ENCODE results near the gene STXBP4.

Gene STXBP4

DNA sequence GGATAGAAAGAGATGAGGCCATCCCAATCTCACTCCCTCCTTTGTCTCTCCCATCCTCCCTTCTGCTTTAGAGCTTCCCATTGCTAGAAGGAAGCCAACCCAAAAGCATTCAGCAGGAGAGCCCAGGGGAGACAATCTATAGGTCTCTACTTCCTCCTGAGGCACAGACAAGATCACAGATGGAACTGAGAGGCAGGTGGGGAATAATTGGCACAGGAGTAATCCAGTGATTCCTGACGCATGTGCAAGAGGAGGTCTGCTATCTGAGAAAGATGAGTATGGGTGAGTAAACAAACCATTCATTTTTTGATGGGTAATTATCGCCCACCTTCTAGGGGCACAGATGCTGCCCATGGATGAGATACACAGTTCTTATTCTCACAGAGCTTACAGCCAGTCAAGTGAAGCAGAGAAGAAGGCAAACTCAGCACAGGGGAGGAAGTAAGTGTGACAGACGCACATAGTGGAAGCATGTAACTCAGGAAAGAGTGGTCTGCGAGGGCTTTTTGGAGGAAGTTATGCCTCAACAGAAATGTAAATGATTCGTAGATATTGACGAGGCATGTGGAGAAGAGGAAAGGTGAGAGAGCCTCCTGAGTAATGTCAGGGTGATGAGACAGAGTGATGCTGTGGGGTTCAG lies 207.3 kb downstream of the STXBP4 start:
- no peak overlapping the region for H3K9ac ChIP-seq (ENCODE audit: low read length)
- H3K27me3 ChIP-seq (ENCODE audit: control insufficient read depth in 1 of 2, insufficient read depth in 2 of 2, low read length in 2 of 2), result no peaks in the 10 kb centered on the region
- no peak overlapping the region for H3K27ac ChIP-seq (ENCODE audit: low read depth, low read length)
- no peak overlapping the region for H3K4me3 ChIP-seq (ENCODE audit: low read depth in 1 of 2, low read length in 2 of 2)
- no peaks in the 10 kb centered on the region for H3K9me3 ChIP-seq (ENCODE audit: low read length)
- H3K4me1 ChIP-seq (ENCODE audit: insufficient read depth, low read length), result no peaks in the 10 kb centered on the region
- no peaks in the 10 kb centered on the region for H3K36me3 ChIP-seq (ENCODE audit: insufficient read depth, low read length)

DNA sequence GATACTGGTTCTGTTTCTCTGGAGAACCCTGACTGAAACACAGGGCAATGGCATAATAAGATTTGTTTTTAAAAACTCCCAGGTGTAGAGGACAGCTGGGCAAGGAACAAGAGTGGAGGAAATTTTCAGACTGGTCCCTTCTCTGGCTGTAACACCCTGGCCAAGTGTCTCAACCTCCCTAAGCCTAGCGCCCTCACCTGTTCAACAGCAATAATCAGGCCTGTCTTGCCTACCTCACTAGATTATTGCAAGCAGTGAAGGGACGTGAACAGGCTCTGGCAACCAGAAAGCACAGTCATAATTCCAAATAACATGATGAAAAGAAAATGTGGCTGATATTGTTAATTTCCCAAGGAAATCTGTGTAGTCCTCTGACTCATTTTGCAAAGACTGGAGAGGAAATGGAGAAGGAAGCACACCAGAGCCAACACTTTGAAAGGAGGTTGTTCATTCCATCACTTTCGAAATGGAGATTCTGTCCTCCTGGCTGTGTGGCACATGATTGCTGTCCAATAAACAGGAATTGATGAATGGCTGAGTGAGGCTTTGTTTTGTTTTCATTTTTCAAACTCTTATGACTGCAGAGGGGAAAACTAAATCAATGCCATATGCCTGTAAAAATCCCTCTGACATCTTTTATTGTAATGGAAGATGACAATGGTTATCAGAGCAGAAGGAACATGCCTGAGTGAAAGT lies 208.7 kb downstream of the STXBP4 start:
- H3K4me1 ChIP-seq (ENCODE audit: insufficient read depth, low read length), result no peaks in the 10 kb centered on the region
- no peaks in the 10 kb centered on the region for H3K36me3 ChIP-seq (ENCODE audit: insufficient read depth, low read length)
- no peak overlapping the region for H3K4me3 ChIP-seq (ENCODE audit: low read depth in 1 of 2, low read length in 2 of 2)
- no peaks in the 10 kb centered on the region for H3K9me3 ChIP-seq (ENCODE audit: low read length)
- no peak overlapping the region for H3K27ac ChIP-seq (ENCODE audit: low read depth, low read length)
- no peaks in the 10 kb centered on the region for H3K27me3 ChIP-seq (ENCODE audit: control insufficient read depth in 1 of 2, insufficient read depth in 2 of 2, low read length in 2 of 2)
- no peak overlapping the region for H3K9ac ChIP-seq (ENCODE audit: low read length)

DNA sequence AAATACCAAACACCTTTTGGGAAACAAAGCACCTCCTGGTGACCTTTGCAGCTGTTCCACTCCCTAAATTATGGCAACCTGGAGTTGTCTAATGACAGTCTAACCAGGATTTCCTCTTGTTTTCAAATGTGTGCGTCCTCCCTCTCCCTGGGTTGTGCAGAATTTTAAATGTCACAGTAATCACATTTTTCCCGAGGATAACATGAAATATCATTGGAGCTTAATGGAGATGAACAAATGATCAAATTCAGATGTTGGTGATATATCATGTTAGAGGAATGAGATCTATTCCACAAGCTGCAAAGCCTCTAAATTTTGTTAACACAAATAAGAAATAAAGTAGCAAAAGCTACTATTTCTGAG lies 209.3 kb downstream of the STXBP4 start:
- no peak overlapping the region for H3K27ac ChIP-seq (ENCODE audit: low read depth, low read length)
- H3K4me3 ChIP-seq (ENCODE audit: low read depth in 1 of 2, low read length in 2 of 2), result no peak overlapping the region
- H3K27me3 ChIP-seq (ENCODE audit: control insufficient read depth in 1 of 2, insufficient read depth in 2 of 2, low read length in 2 of 2), result no peaks in the 10 kb centered on the region
- no peaks in the 10 kb centered on the region for H3K9me3 ChIP-seq (ENCODE audit: low read length)
- H3K36me3 ChIP-seq (ENCODE audit: insufficient read depth, low read length), result no peaks in the 10 kb centered on the region
- no peaks in the 10 kb centered on the region for H3K4me1 ChIP-seq (ENCODE audit: insufficient read depth, low read length)
- no peak overlapping the region for H3K9ac ChIP-seq (ENCODE audit: low read length)

DNA sequence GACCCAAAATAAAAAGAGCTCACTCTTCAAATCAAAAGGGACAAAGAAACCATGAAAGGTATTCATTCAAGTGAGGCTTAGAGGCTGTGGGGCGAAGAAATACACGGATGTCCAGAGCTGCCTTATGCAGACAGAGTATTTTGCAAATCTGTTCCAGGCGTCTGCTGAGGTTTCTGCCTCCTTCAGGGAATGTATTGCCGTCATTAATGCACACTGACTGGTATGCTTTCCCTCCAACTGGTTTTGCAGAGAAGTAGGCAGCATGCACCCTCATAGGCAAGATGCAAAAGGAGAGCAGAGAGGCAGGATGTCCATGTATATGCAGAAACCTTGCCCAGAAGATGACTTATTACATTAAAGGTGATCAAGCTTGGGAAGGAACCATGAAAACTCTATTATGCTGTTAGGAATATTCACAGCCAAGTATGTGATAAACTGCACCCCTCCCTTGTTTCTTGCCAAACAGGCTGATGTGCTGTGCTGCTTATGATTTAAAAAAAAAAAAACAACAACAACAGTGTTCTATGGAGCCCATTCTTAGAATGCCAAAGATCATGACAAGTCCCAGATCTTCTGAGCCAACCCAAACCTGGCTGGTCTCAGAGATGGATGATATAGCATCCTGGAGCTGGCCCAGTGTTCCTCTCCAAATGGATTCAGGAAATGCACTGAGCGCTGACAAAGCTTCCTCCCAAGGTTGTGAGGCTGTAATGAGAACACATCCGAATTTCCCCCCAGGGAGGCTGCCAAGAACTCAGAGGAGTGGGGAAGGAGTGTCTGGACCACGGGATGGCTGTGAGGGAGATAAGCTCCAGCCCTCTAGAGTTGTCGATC lies 218.6 kb downstream of the STXBP4 start:
- Histone ChIP-seq H3K9me3 (ENCODE audit: low read length) (no peaks in the 10 kb centered on the region), H3K27ac (ENCODE audit: low read depth, low read length) (no peak overlapping the region), H3K4me1 (ENCODE audit: insufficient read depth, low read length) (no peaks in the 10 kb centered on the region), H3K9ac (ENCODE audit: low read length) (no peak overlapping the region), H3K36me3 (ENCODE audit: insufficient read depth, low read length) (no peaks in the 10 kb centered on the region), H3K4me3 (ENCODE audit: low read depth in 1 of 2, low read length in 2 of 2) (no peak overlapping the region), H3K27me3 (ENCODE audit: control insufficient read depth in 1 of 2, insufficient read depth in 2 of 2, low read length in 2 of 2) (no peaks in the 10 kb centered on the region)

DNA sequence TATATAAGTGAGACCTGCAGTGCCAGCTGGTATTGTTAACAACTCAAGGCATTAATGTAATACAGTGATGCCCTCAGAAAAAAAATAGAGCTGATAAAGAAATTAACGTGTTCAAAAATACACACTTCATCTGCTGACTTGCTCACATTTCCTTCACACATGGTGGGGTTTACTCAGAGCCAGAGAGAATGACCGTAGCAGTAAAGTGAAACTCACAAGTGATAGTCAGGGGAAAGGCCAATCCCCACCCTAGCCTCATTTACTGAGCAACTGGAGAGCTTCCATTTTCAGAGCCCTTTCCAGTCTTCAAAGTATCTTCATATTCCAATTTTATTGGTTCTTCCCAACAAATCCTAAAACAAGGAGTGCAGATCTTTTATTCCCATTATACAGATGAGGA lies 222.2 kb downstream of the STXBP4 start:
- Histone ChIP-seq H3K27me3 (ENCODE audit: control insufficient read depth in 1 of 2, insufficient read depth in 2 of 2, low read length in 2 of 2) (no peaks in the 10 kb centered on the region), H3K4me3 (ENCODE audit: low read depth in 1 of 2, low read length in 2 of 2) (no peak overlapping the region), H3K27ac (ENCODE audit: low read depth, low read length) (no peak overlapping the region), H3K4me1 (ENCODE audit: insufficient read depth, low read length) (no peaks in the 10 kb centered on the region), H3K36me3 (ENCODE audit: insufficient read depth, low read length) (no peaks in the 10 kb centered on the region), H3K9ac (ENCODE audit: low read length) (no peak overlapping the region), H3K9me3 (ENCODE audit: low read length) (no peaks in the 10 kb centered on the region)

DNA sequence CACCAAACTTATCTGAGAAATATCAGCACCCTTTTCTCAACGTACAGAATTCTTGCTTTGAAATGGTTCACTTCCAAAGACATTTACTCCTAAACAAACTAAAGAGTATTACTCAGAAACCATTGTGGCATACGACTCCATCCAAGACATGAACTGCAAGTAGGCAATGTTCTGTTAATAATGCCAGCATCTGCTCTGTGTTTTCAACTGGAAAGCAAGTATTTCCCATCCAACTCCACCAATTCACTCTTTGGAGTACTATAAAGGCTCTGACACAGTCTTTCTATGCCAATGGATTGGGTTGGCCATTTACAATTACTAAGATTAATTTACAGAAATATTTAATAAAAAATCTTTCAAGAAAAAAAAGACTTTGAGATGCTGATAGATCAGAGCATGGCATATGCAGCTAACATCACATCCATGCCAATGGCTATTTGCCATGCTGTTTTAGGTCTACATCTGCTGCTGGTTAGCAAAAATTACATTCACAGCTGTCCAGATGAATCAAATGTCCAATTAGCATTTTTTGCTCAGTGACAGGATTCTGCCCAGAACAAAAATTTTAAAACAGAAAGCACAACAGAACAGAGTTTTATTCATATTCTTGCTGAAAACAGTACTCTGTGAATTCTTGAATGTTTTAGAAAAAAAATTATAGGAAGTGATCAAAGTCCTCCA lies 230.3 kb downstream of the STXBP4 start:
- H3K9ac ChIP-seq (ENCODE audit: low read length), result no peak overlapping the region
- no peaks in the 10 kb centered on the region for H3K27me3 ChIP-seq (ENCODE audit: control insufficient read depth in 1 of 2, insufficient read depth in 2 of 2, low read length in 2 of 2)
- H3K27ac ChIP-seq (ENCODE audit: low read depth, low read length), result no peak overlapping the region
- no peaks in the 10 kb centered on the region for H3K4me1 ChIP-seq (ENCODE audit: insufficient read depth, low read length)
- no peaks in the 10 kb centered on the region for H3K36me3 ChIP-seq (ENCODE audit: insufficient read depth, low read length)
- no peak overlapping the region for H3K4me3 ChIP-seq (ENCODE audit: low read depth in 1 of 2, low read length in 2 of 2)
- H3K9me3 ChIP-seq (ENCODE audit: low read length), result no peaks in the 10 kb centered on the region

DNA sequence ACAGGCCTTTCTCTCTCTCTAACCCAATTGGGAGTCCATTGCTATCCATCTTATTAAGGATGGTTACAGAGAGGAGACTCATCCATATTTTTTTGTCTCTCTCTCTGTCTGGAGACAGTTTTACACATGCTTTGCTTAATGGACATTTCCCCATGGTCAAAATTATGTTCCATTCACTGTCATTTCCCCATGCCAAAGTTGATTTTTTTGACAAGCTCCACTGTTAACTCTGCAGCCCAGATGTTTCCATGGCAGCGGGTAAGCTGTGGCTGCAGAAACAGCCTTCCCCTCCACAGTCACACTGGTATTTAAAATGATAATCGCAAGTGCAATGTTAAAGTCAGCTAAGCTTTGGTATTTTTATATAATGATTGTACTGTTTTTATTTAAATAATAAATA lies 232.3 kb downstream of the STXBP4 start:
- Histone ChIP-seq H3K4me3 (ENCODE audit: low read depth in 1 of 2, low read length in 2 of 2) (no peak overlapping the region), H3K4me1 (ENCODE audit: insufficient read depth, low read length) (no peaks in the 10 kb centered on the region), H3K9ac (ENCODE audit: low read length) (no peak overlapping the region), H3K27ac (ENCODE audit: low read depth, low read length) (no peak overlapping the region), H3K9me3 (ENCODE audit: low read length) (no peaks in the 10 kb centered on the region), H3K27me3 (ENCODE audit: control insufficient read depth in 1 of 2, insufficient read depth in 2 of 2, low read length in 2 of 2) (no peaks in the 10 kb centered on the region), H3K36me3 (ENCODE audit: insufficient read depth, low read length) (no peaks in the 10 kb centered on the region)

DNA sequence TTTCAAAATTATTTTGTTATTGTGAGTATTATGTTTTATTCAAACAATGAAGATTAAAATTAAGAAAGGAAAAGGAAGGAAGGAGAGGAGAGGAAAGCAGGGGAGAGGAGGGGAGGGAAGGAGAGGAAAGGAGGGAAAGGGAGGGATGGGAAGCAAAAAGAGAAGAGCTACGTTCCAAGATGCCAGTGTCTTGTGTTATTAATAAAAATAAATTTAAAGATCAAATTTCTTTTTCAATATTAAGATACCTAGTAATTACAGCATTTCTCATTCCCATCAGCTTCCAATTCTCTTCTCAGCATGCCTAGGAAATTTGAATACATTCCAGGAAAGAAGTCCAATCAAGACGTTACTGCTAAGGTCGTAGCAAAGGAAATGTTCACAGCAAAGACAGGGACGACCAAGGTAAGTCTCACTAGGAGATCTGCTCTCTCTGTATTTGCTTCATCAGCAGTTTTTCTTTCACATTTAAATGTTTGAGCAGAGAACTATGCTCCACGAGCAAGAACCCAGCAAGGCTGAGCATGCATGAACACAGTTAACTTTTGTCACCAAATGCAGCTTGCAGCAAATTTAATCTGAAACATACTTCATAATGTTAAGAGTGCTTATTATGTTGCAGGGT lies 232.9 kb downstream of the STXBP4 start:
- no peaks in the 10 kb centered on the region for H3K27me3 ChIP-seq (ENCODE audit: control insufficient read depth in 1 of 2, insufficient read depth in 2 of 2, low read length in 2 of 2)
- no peak overlapping the region for H3K9ac ChIP-seq (ENCODE audit: low read length)
- H3K36me3 ChIP-seq (ENCODE audit: insufficient read depth, low read length), result no peaks in the 10 kb centered on the region
- H3K9me3 ChIP-seq (ENCODE audit: low read length), result no peaks in the 10 kb centered on the region
- no peak overlapping the region for H3K27ac ChIP-seq (ENCODE audit: low read depth, low read length)
- H3K4me3 ChIP-seq (ENCODE audit: low read depth in 1 of 2, low read length in 2 of 2), result no peak overlapping the region
- no peaks in the 10 kb centered on the region for H3K4me1 ChIP-seq (ENCODE audit: insufficient read depth, low read length)

DNA sequence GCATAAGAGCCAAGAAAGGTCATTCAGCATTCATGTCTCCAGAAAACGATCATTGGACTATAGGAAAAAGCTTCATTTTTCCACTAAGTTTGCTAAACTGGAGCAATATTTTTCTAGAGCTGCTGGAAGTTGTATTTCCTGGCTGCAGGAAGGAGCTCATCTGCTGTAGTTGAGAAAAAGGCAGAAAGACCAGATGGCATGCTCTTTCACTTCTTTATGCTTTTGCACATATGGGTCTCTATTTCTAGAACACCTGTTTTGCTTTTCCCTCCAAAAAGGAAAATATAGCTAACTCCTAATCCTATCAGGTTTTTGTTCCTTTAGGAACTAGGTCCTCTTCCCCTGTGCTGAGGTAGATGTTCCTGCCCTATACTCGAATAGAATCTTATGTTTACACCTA lies 234.3 kb downstream of the STXBP4 start:
- no peak overlapping the region for H3K9ac ChIP-seq (ENCODE audit: low read length)
- no peaks in the 10 kb centered on the region for H3K9me3 ChIP-seq (ENCODE audit: low read length)
- H3K27me3 ChIP-seq (ENCODE audit: control insufficient read depth in 1 of 2, insufficient read depth in 2 of 2, low read length in 2 of 2), result no peaks in the 10 kb centered on the region
- no peaks in the 10 kb centered on the region for H3K4me1 ChIP-seq (ENCODE audit: insufficient read depth, low read length)
- H3K36me3 ChIP-seq (ENCODE audit: insufficient read depth, low read length), result no peaks in the 10 kb centered on the region
- no peak overlapping the region for H3K4me3 ChIP-seq (ENCODE audit: low read depth in 1 of 2, low read length in 2 of 2)
- H3K27ac ChIP-seq (ENCODE audit: low read depth, low read length), result no peak overlapping the region

DNA sequence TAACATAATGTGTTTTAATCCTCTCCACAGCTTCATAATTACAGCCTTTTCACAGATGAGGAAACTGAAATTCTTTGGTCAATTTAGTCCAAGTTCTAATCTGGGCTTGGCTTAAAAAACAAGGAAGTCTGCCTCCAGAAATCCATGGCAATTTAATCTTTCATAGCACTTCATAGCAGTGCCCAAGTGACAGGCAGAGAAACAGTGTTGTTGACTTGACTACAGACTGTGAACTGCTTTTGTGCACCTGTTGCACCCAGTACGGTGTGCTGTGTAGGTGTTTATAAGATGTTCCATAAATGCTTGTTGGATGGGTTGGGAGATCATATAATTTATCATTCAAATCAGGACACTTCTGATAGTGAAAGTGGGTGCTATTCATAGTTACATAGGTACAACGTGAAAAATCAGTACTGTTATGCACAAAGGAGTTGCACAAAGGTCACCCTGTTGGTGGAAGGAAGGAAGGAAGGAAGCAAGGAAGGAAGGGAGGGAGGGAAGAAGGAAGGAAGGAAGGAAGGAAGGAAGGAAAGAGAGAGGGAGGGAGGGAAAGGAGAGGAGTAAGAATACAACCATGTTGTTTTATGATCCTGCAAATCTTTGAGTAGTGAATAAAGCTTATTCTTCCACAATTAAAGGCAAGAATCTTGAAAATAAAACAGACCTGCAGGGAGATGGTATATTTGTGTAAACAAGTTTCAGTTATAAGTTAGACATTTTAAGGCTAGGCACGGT lies 239.7 kb downstream of the STXBP4 start:
- Histone ChIP-seq H3K4me1 (ENCODE audit: insufficient read depth, low read length) (no peaks in the 10 kb centered on the region), H3K27me3 (ENCODE audit: control insufficient read depth in 1 of 2, insufficient read depth in 2 of 2, low read length in 2 of 2) (no peaks in the 10 kb centered on the region), H3K4me3 (ENCODE audit: low read depth in 1 of 2, low read length in 2 of 2) (no peak overlapping the region), H3K9me3 (ENCODE audit: low read length) (no peaks in the 10 kb centered on the region), H3K27ac (ENCODE audit: low read depth, low read length) (no peak overlapping the region), H3K9ac (ENCODE audit: low read length) (no peak overlapping the region), H3K36me3 (ENCODE audit: insufficient read depth, low read length) (no peaks in the 10 kb centered on the region)
